SIG-M5 (cell line): ENCODE data around the gene OR2T10.
"Not testable (repeated sequence)": the region's sequence is repeated elsewhere in the genome, so short reads cannot be mapped to it uniquely, and the experiment has no call there.

ENCODE experiments used
- DNase-seq: peaks from one replicate; lab custom pipeline; 2025; lab: John Stamatoyannopoulos, UW

The OR2T10 gene

GRCh38 chr1:248593226-248593625 is 4.3 kb downstream of the OR2T10 start:
- no peak for DNase-seq

- no peak for DNase-seq
Measured at GRCh38 chr1:248592655-248593054, 4.8 kb downstream of the OR2T10 start.

- no peak for DNase-seq
Measured at GRCh38 chr1:248590055-248590454, 7.4 kb downstream of the OR2T10 start.

GRCh38 chr1:248589334-248589733 is 8.2 kb downstream of the OR2T10 start:
- no peak for DNase-seq

- DNase-seq: no peak
Measured at GRCh38 chr1:248585266-248585665, 12.2 kb downstream of the OR2T10 start.

GRCh38 chr1:248576260-248576980 is 21.1 kb downstream of the OR2T10 start:
- no peak for DNase-seq

GRCh38 chr1:248574657-248575056 is 22.8 kb downstream of the OR2T10 start, which contains the start of gene OR2T34:
Gene OR2T34 (minus strand): TSS chr1:248574757. CDS start chr1:248574757, 0 bp downstream.
- not testable (repeated sequence) for DNase-seq

- not testable (repeated sequence) for DNase-seq
Measured at GRCh38 chr1:248573856-248574255, 23.6 kb downstream of the OR2T10 start.

- DNase-seq: not testable (repeated sequence)
Measured at GRCh38 chr1:248572049-248572448, 25.5 kb downstream of the OR2T10 start.

- DNase-seq: not testable (repeated sequence)
Measured at GRCh38 chr1:248570811-248571210, 26.7 kb downstream of the OR2T10 start.

- not testable (repeated sequence) for DNase-seq
Measured at GRCh38 chr1:248569049-248569448, 28.5 kb downstream of the OR2T10 start.

- not testable (repeated sequence) for DNase-seq
Measured at GRCh38 chr1:248565530-248566373, 31.7 kb downstream of the OR2T10 start.

GRCh38 chr1:248562672-248563071 is 34.8 kb downstream of the OR2T10 start, which contains the start of gene OR2T29:
Gene OR2T29 (minus strand): TSS chr1:248562772. CDS start chr1:248559491, 3,281 bp downstream.
- not testable (repeated sequence) for DNase-seq

- not testable (repeated sequence) for DNase-seq
Measured at GRCh38 chr1:248551027-248551426, 46.5 kb downstream of the OR2T10 start.

- DNase-seq: not testable (repeated sequence)
Measured at GRCh38 chr1:248547383-248547782, 50.1 kb downstream of the OR2T10 start.
